Measurements from ENCODE around the gene KDM1A.

Gene KDM1A

GRCh38 chr1:23069675-23070074 is 50.4 kb downstream of the KDM1A start:
- no peak for DNase-seq (ENCODE audit: low read depth)

DNA sequence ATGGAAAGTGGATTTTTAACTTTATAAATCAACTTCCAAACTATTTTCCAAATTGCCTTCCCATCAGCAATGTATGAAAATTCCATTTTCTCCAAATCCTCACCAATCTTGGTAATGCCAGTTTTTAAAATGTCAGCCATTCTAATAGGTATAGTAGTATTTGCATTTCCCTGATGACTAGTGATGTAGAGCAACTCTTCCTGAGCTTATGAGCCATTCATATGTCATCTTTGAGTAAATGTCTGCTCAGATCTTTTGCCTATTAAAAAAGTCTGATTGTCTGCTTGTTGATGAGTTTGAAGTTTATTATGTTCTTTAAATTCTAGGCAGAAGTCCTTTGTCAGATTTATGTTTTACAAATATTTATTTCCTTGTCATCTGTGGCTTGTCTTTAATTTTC is 54.7 kb downstream of the KDM1A start:
- DNase-seq (ENCODE audit: low read depth), result no peak

DNA sequence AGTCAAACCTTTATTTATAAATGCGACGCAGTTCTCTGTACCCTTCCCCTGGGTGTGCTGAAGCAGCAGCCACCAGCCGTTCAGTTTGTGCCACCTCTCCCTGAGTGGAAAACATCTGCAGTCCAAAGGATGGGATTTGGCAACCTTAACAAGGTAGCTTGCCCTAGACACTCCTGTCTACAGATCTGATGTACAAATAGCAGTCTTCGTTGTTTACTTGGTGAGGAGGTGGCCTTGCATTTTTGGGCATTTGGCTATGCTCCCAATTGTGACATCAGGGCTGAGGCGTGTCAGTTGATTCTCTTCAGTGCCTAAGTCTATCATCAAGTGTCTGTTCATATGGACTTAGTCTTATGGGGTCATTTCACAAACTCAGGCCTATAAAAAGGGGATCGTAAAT is 59.8 kb downstream of the KDM1A start:
- no peak for DNase-seq (ENCODE audit: low read depth)

GRCh38 chr1:23080885-23081284 is 61.6 kb downstream of the KDM1A start:
- no peak for DNase-seq (ENCODE audit: low read depth)

DNA sequence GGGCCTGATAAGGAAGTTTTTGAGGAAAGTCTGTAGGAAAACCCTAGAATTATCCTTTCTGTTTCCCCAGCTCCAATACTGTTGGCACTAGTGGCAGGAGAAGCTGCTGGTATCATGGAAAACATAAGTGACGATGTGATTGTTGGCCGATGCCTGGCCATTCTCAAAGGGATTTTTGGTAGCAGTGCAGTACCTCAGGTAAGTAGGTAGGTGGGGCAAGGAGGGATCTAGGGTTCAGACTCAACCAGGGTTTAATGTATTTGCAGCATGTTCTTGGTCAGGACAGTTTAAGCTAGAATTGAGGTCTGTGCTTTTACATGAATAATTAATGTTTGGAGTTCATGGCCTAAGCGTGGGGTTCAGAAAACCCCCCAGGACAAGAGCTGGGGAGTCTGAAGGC is 62.1 kb downstream of the KDM1A start:
- no peak for DNase-seq (ENCODE audit: low read depth)

- no peak for DNase-seq (ENCODE audit: low read depth)
These were observed 64.6 kb downstream of the KDM1A start for GRCh38 chr1:23083714-23084480.

- no peak for DNase-seq (ENCODE audit: low read depth)
These were observed 65.6 kb downstream of the KDM1A start for GRCh38 chr1:23084880-23085279.

DNA sequence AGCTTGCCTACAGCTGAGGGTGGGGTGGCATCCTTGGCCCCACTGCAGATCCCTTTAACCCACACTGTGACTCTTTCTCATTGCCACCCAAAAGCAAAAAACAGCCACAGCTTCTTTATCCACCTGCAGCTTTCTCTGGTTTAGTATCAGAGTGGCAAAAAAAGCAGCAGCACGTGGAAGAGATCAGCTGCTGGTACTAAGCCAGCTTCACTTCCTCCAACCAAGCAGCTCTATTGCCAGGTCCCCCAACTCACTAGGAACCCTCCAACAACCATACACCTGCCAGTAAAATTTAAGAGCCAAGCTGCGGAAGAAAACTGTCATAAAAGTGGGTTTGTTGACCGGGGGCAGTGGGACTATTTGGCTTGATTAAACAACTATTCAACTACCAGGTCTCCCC is 66.4 kb downstream of the KDM1A start:
- no peak for DNase-seq (ENCODE audit: low read depth)

GRCh38 chr1:23088027-23088426 is 68.8 kb downstream of the KDM1A start:
- no peak for DNase-seq (ENCODE audit: low read depth)

DNA sequence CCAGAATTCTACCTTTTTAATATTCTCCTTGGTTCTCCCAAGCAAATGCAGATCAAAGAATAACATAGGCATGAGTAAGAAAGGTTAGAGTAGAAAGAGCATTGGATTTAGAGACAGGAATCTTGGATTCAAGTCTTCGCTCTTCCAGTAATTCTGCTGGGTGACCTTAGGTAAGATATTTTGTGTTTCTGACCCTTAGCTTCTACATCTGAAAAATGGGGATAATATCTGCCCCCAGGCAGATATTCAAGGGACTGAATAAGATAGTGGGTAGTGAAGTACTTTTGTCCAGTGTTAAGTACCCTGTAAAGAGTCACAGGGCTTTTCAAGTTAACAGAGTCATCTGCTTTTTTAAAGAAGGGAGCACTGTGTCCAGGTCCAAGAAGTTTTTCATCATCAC is 70.8 kb downstream of the KDM1A start:
- no peak for DNase-seq (ENCODE audit: low read depth)

DNA sequence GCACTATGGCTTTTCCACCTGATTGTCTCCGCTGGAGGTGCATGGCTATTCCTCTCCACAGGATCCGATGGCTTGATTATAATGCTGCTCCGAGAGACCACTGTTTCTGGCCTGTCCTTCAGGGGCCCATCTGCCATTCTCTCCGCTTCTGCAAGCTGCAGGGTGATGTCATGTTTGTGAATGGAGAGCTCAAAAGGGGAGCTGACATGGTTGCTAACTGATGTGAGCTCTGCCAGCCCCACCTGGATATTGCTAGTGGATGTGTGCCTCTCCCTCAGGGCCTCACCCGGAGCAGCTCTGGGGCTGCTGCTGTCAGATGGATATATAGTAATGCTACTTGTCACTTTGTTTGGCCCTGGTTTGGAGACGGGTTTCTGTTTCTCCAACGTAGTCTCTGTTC is 72.3 kb downstream of the KDM1A start:
- DNase-seq (ENCODE audit: low read depth), result no peak

GRCh38 chr1:23092447-23092846 is 73.2 kb downstream of the KDM1A start:
- DNase-seq (ENCODE audit: low read depth), result no peak

- no peak for DNase-seq (ENCODE audit: low read depth)
These were observed 78.0 kb downstream of the KDM1A start for GRCh38 chr1:23097316-23097715.

DNA sequence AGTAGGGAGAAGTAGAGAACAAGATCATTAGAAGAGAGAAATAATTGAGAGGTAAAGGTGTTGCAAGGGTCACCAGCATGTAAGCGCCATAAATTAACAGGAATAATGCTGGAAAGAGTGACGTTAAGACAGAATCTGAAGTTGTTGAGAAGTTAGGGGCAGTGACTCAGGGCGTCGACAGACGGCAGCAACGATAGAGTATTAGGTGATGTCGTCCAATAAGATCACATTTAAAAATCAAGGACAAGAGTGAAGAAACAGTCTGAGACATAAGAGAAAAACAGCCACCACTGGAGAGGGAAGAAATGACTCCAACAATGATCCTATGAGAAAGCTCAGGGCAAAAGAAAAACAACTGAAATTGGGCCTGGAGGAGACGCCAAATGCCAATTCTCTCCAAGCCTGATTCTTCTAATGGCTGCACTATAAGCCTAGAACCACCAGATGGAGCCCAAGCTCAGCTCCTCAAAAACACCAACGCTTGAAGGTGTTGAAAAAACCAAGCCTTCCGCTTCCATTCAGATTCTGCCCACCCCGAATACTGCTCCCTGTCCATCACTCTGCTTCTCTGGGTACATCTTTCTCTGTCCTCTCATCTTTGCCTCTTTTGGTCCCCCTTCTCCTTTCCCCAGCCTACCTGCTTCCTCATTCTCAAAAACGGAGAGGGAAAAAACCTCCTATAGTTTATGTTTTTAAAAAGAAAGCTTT is 79.3 kb downstream of the KDM1A start:
- DNase-seq (ENCODE audit: low read depth), result peak; percentile 47

DNA sequence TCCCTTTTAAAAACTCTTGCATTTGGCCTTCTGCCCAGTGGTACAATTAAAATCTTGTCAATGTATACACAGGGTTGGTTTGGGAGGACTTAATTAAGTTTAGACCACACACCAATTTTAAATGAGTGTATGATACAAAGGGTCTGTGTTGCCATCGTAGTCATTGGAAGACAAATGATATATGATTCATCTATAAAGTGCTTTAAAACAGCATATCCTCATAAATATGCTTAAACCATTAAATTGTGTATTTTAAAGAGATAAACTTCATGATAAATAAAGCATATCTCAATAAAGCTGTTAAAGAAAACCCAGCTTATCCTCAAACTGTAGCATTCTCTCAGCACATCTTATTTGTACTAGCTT is 79.9 kb downstream of the KDM1A start:
- no peak for DNase-seq (ENCODE audit: low read depth)

- DNase-seq (ENCODE audit: low read depth), result no peak
These were observed 80.9 kb downstream of the KDM1A start for GRCh38 chr1:23100074-23100748.

- DNase-seq (ENCODE audit: low read depth), result no peak
These were observed 82.0 kb downstream of the KDM1A start for GRCh38 chr1:23101101-23101827.

GRCh38 chr1:23101887-23102286 is 82.6 kb downstream of the KDM1A start:
- DNase-seq (ENCODE audit: low read depth), result no peak

- DNase-seq (ENCODE audit: low read depth), result no peak
These were observed 83.0 kb downstream of the KDM1A start for GRCh38 chr1:23102289-23102688.

GRCh38 chr1:23103001-23103889 is 84.0 kb downstream of the KDM1A start:
- DNase-seq (ENCODE audit: low read depth), result peak; percentile 42

DNA sequence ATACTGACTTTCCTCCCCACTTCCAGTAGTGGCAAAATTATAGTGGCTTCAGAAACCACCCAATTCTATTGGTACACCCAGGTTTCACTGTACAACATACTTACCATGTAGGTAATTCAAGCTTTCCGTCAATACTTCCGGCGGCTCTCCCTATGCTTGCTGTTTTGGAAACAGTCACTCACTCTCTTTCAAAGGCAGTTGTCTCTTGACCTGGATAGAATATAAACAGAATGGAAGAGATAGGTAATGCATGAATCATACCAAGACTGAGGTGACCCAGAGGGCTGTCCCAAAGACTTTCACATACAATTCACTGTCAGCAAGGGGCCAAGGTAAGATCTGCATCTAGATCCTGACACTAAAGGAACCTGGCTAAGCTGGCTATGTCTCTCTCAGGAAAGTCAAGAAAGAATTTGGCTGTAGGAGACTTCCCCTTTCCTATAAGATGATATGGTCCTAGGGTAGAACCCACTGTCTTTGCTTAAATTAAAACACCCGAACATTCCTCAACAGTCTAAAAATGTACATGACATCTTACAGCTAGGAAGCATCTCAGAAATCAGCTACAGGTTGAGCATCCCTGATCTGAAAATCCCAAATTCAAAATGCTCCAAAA is 89.8 kb downstream of the KDM1A start:
- no peak for DNase-seq (ENCODE audit: low read depth)
